Memory B cell (primary cell): ENCODE data around the gene UBIAD1.
"Not testable (repeated sequence)": the region's sequence is repeated elsewhere in the genome, so short reads cannot be mapped to it uniquely, and the experiment has no call there.

Experiments
- ATAC-seq: fragments of 150-1000 bp; cut with Tn5 transposase; 2 replicates; pipeline ENCODE4 v1.10.0; 2021; ENCODE audit warnings: low read depth, mild to moderate bottlenecking, moderate library complexity
- DNase-seq, 2 donors: peaks; one replicate each; pipeline ENCODE4 v3.0.0; 2022; ENCODE audit warnings: low spot score in 2 of 2
- H3K27ac Mint-ChIP-seq: one replicate; pipeline ENCODE4 v1.8.0; 2022; ENCODE audit warnings: mild to moderate bottlenecking, moderate library complexity, mixed read lengths
- H3K27me3 Mint-ChIP-seq: one replicate; pipeline ENCODE4 v1.8.0; 2022; ENCODE audit warnings: mixed read lengths
- H3K36me3 Mint-ChIP-seq: one replicate; pipeline ENCODE4 v1.8.0; 2022; ENCODE audit warnings: mild to moderate bottlenecking, mixed read lengths
- H3K4me1 Mint-ChIP-seq: one replicate; pipeline ENCODE4 v1.8.0; 2022; ENCODE audit warnings: mixed read lengths
- H3K4me3 Mint-ChIP-seq: one replicate; pipeline ENCODE4 v1.8.0; 2022; ENCODE audit warnings: mild to moderate bottlenecking, moderate library complexity, mixed read lengths
- H3K9me3 Mint-ChIP-seq: one replicate; pipeline ENCODE4 v1.8.0; 2022; ENCODE audit warnings: mixed read lengths

Gene UBIAD1

GRCh38 chr1:11285883-11286734 lies 13.1 kb downstream of the UBIAD1 start:
- DNase-seq (no peak), ATAC-seq (no peak)
- no peaks in the 10 kb centered on the region for H3K9me3 Mint-ChIP-seq
- peak overlapping the region; percentile 35 for H3K27ac Mint-ChIP-seq
- peaks cover 32% of the 10 kb centered on the region for H3K36me3 Mint-ChIP-seq
- H3K27me3 Mint-ChIP-seq, result no peaks in the 10 kb centered on the region
- H3K4me3 Mint-ChIP-seq, result no peak overlapping the region
- peaks cover 25% of the 10 kb centered on the region for H3K4me1 Mint-ChIP-seq

GRCh38 chr1:11286735-11287410 lies 13.9 kb downstream of the UBIAD1 start:
- H3K4me3 Mint-ChIP-seq, result no peak overlapping the region
- peak overlapping the region; percentile 35 for H3K27ac Mint-ChIP-seq
- H3K9me3 Mint-ChIP-seq, result no peaks in the 10 kb centered on the region
- peaks cover 19% of the 10 kb centered on the region for H3K4me1 Mint-ChIP-seq
- H3K36me3 Mint-ChIP-seq, result peaks cover 33% of the 10 kb centered on the region
- no peaks in the 10 kb centered on the region for H3K27me3 Mint-ChIP-seq
- ATAC-seq (no peak), DNase-seq (no peak)

GRCh38 chr1:11289064-11289463 lies 16.1 kb downstream of the UBIAD1 start:
- Mint-ChIP-seq H3K27ac (no peak overlapping the region), H3K36me3 (peaks cover 35% of the 10 kb centered on the region), H3K9me3 (no peaks in the 10 kb centered on the region), H3K4me3 (no peak overlapping the region), H3K27me3 (no peaks in the 10 kb centered on the region), H3K4me1 (peaks cover 9% of the 10 kb centered on the region)
- DNase-seq (no peak), ATAC-seq (no peak)

GRCh38 chr1:11291049-11291448 lies 18.1 kb downstream of the UBIAD1 start:
- H3K4me1 Mint-ChIP-seq, result peaks cover 5% of the 10 kb centered on the region
- ATAC-seq (no peak), DNase-seq (no peak)
- peaks cover 36% of the 10 kb centered on the region for H3K36me3 Mint-ChIP-seq
- H3K9me3 Mint-ChIP-seq, result no peaks in the 10 kb centered on the region
- H3K4me3 Mint-ChIP-seq, result no peak overlapping the region
- no peaks in the 10 kb centered on the region for H3K27me3 Mint-ChIP-seq
- H3K27ac Mint-ChIP-seq, result no peak overlapping the region

GRCh38 chr1:11293856-11294255 lies 20.9 kb downstream of the UBIAD1 start:
- Mint-ChIP-seq H3K27me3 (no peaks in the 10 kb centered on the region), H3K36me3 (peaks cover 27% of the 10 kb centered on the region), H3K4me1 (peaks cover 4% of the 10 kb centered on the region), H3K27ac (no peak overlapping the region), H3K9me3 (no peaks in the 10 kb centered on the region), H3K4me3 (no peak overlapping the region)
- no peak for ATAC-seq
- no peak for DNase-seq

- Mint-ChIP-seq H3K4me1 (no peaks in the 10 kb centered on the region), H3K9me3 (no peaks in the 10 kb centered on the region), H3K36me3 (peaks cover 22% of the 10 kb centered on the region), H3K27me3 (no peaks in the 10 kb centered on the region), H3K4me3 (no peak overlapping the region), H3K27ac (peak overlapping the region; percentile 15)
- ATAC-seq (no peak), DNase-seq (no peak)
These were observed 22.0 kb downstream of the UBIAD1 start for GRCh38 chr1:11294951-11295350.

GRCh38 chr1:11295905-11296304 lies 22.9 kb downstream of the UBIAD1 start:
- H3K4me3 Mint-ChIP-seq, result no peak overlapping the region

GRCh38 chr1:11297774-11298173 lies 24.8 kb downstream of the UBIAD1 start:
- H3K4me1 Mint-ChIP-seq, ATAC-seq, H3K27me3 Mint-ChIP-seq, H3K4me3 Mint-ChIP-seq, H3K36me3 Mint-ChIP-seq, H3K27ac Mint-ChIP-seq, DNase-seq, H3K9me3 Mint-ChIP-seq: not testable (repeated sequence)

More at GRCh38 chr1:11295905-11296304, 22.9 kb downstream of the UBIAD1 start:
- Mint-ChIP-seq H3K27me3 (no peaks in the 10 kb centered on the region), H3K36me3 (peaks cover 17% of the 10 kb centered on the region), H3K4me1 (no peaks in the 10 kb centered on the region), H3K9me3 (no peaks in the 10 kb centered on the region), H3K27ac (no peak overlapping the region)
- ATAC-seq (no peak), DNase-seq (no peak)

GRCh38 chr1:11298390-11299224 lies 25.6 kb downstream of the UBIAD1 start:
- no peak overlapping the region for H3K4me3 Mint-ChIP-seq
- no peaks in the 10 kb centered on the region for H3K4me1 Mint-ChIP-seq
- H3K36me3 Mint-ChIP-seq, result peaks cover 8% of the 10 kb centered on the region
- DNase-seq (no peak), ATAC-seq (no peak)
- no peaks in the 10 kb centered on the region for H3K27me3 Mint-ChIP-seq
- no peak overlapping the region for H3K27ac Mint-ChIP-seq
- H3K9me3 Mint-ChIP-seq, result no peaks in the 10 kb centered on the region

- DNase-seq, result no peak
- H3K36me3 Mint-ChIP-seq, result peaks cover 8% of the 10 kb centered on the region
- no peaks in the 10 kb centered on the region for H3K27me3 Mint-ChIP-seq
- no peak for ATAC-seq
- no peak overlapping the region for H3K27ac Mint-ChIP-seq
- no peaks in the 10 kb centered on the region for H3K4me1 Mint-ChIP-seq
- no peaks in the 10 kb centered on the region for H3K9me3 Mint-ChIP-seq
- H3K4me3 Mint-ChIP-seq, result no peak overlapping the region
These were observed 26.2 kb downstream of the UBIAD1 start for GRCh38 chr1:11299225-11299574.

GRCh38 chr1:11301601-11302000 lies 28.6 kb downstream of the UBIAD1 start:
- no peaks in the 10 kb centered on the region for H3K9me3 Mint-ChIP-seq
- no peak overlapping the region for H3K27ac Mint-ChIP-seq
- H3K4me1 Mint-ChIP-seq, result no peaks in the 10 kb centered on the region
- H3K36me3 Mint-ChIP-seq, result peaks cover 2% of the 10 kb centered on the region
- no peaks in the 10 kb centered on the region for H3K27me3 Mint-ChIP-seq
- no peak overlapping the region for H3K4me3 Mint-ChIP-seq
- DNase-seq, result no peak
- no peak for ATAC-seq

GRCh38 chr1:11302366-11302765 lies 29.4 kb downstream of the UBIAD1 start:
- H3K27ac Mint-ChIP-seq, result no peak overlapping the region
- H3K4me3 Mint-ChIP-seq, result no peak overlapping the region
- ATAC-seq, result no peak
- no peaks in the 10 kb centered on the region for H3K36me3 Mint-ChIP-seq
- no peaks in the 10 kb centered on the region for H3K4me1 Mint-ChIP-seq
- no peak for DNase-seq
- H3K9me3 Mint-ChIP-seq, result no peaks in the 10 kb centered on the region
- H3K27me3 Mint-ChIP-seq, result no peaks in the 10 kb centered on the region

GRCh38 chr1:11305516-11305915 lies 32.5 kb downstream of the UBIAD1 start:
- H3K36me3 Mint-ChIP-seq, ATAC-seq, H3K4me3 Mint-ChIP-seq, H3K27ac Mint-ChIP-seq, DNase-seq, H3K9me3 Mint-ChIP-seq, H3K4me1 Mint-ChIP-seq, H3K27me3 Mint-ChIP-seq: not testable (repeated sequence)

GRCh38 chr1:11307852-11308251 lies 34.9 kb downstream of the UBIAD1 start:
- Mint-ChIP-seq H3K27ac (no peak overlapping the region), H3K27me3 (peaks cover 3% of the 10 kb centered on the region), H3K9me3 (no peaks in the 10 kb centered on the region), H3K4me3 (no peak overlapping the region), H3K36me3 (no peaks in the 10 kb centered on the region), H3K4me1 (no peaks in the 10 kb centered on the region)
- ATAC-seq, result no peak
- no peak for DNase-seq
